ENCODE data around the gene SRF.

The SRF gene

DNA sequence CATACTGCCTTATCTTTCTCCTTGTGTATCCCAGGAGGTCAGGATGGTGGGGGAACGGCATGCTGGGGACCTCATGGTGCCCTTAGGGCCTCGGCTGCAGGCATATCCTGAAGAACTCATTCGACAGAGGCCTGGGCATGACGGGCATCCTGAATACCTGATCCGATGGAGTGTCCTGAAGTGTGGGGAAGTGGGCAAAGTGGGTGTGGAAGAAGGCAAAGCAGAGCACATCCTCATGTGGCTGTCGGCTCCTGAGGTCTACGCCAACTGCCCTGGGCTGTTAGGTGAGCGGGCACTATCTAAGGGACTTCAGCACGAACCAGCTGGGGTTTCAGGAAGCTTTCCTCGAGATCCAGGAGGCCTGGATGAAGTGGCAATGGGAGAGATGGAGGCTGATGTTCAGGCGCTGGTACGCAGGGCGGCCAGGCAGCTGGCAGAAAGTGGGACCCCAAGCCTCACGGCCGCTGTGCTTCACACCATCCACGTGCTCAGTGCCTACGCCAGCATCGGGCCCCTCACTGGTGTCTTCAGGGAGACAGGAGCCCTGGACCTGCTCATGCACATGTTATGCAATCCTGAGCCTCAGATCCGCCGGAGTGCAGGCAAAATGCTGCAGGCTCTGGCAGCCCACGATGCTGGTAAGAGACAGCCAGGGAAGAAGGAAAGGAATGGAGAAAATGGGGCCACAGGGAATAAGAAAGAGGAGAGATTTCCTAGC lies 13.4 kb downstream of the SRF start:
- no peak for DNase-seq

GRCh38 chr6:43185391-43185985 lies 14.4 kb downstream of the SRF start:
- DNase-seq = peak; percentile 43

GRCh38 chr6:43186019-43186418 lies 14.9 kb downstream of the SRF start:
- no peak for DNase-seq

DNA sequence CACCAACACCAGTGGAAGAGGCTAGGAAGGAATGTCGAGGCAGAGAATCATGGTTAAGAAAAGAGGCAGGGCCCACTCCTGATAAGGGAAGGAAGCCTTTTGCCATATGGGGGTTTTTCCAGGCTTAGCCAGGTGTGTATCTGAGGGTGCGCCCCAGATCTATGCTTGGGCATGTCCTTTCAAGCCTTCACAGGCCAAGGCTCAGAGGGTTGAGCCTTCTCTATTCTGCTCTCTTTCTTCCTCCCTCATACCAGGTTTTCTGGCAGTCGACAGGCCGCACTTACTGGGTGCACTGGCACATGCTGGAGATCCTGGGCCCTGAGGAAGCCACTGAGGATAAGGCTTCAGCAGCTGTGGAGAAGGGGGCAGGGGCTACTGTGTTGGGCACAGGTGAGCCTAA lies 15.6 kb downstream of the SRF start:
- DNase-seq = no peak

- DNase-seq = no peak
These were observed 16.8 kb downstream of the SRF start for GRCh38 chr6:43187821-43188220.

GRCh38 chr6:43188426-43188825 lies 17.4 kb downstream of the SRF start:
- no peak for DNase-seq

DNA sequence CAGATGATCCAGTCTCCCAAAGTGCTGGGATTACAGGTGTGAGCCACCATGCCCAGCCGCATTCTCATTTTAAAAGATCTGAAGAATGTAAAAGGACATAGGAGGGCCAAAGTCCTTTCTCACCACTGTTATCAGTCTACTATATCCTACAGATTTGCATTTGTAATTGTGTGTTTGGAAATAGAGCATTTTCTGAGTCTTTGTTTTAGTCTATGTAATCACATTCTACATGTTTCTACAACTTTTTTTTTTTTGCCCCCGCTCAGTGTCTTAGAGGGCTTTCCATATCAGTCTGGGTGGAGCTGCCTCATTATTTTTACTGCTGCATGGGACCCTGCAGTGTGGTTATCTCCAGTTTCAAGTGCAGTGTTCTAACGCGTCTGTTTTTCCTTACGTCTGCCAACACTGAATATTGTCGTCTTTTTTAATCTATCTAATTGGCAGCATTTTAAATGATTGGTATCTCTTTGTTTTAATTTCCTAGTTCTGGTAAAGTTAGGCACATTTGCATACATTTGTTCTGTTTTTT lies 18.8 kb downstream of the SRF start:
- DNase-seq = no peak

DNA sequence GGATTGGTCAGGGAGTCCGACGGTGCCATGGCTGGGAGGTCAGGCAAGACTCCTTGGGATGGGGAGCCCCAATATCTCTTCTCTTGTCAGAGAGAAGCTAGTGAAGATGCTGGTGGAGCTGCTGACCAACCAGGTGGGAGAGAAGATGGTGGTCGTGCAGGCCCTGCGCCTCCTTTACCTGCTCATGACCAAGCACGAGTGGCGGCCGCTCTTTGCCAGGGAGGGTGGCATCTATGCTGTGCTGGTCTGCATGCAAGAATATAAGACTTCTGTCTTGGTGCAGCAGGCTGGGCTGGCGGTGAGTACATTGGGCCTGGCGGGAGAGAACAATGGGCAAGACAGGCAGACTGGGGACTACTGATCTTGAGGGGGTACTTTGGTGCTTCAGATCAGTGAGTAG lies 21.8 kb downstream of the SRF start:
- DNase-seq = no peak

GRCh38 chr6:43193929-43194328 lies 22.9 kb downstream of the SRF start:
- no peak for DNase-seq

DNA sequence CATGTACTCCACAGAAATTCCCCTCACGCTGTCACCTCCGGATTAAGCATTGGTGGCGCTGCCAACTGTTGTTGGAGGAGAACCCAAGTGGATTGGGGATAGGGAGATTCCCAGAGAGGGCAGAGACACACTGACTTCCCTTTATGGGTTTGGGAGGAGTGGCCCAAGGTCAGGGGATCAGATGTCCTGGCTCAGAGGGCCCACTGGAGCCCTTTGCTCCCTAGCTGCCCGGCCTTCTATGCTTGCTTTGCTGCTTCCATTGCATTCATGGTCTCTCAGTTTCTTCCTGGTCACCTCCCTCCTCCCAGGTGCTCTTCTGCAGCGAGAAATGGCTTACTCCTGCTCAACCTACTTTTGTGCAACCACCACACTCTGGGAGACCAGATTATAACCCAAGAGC lies 25.3 kb downstream of the SRF start:
- DNase-seq = no peak

DNA sequence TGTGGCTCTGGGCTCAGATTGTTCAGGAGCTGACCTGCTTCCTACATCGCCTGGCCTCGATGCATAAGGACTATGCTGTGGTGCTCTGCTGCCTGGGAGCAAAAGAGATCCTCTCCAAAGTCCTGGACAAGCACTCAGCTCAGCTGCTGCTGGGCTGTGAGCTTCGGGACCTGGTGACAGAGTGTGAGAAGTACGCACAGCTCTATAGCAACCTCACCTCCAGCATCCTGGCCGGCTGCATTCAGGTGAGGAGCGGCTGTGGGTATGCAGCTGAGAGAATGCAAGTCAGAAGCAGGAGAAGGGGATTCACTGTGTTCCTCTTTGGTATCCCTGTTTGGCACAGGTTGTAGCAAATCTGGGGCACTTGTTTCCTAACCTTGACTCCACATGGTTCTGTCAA lies 28.8 kb downstream of the SRF start:
- no peak for DNase-seq

GRCh38 chr6:43200541-43200940 lies 29.5 kb downstream of the SRF start:
- DNase-seq = no peak

DNA sequence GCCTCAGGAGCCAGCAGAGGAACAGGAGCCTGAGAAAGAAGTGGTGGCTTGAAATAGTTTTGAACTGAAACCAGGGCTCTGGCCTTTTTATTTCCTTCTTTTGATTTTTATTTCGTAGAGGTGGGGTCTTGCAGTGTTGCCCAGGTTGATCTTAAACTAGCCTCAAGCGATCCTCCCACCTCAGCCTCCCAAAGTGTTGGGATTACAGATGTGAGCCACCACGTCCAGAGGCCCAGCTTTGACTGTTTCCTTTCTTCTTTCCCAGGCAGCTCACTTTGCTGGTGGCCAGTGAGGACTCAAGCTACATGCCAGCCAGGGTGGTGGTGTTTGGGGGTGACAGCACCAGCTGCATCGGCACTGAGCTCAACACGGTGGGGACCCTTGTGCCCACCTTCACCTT lies 31.4 kb downstream of the SRF start:
- DNase-seq = no peak

DNA sequence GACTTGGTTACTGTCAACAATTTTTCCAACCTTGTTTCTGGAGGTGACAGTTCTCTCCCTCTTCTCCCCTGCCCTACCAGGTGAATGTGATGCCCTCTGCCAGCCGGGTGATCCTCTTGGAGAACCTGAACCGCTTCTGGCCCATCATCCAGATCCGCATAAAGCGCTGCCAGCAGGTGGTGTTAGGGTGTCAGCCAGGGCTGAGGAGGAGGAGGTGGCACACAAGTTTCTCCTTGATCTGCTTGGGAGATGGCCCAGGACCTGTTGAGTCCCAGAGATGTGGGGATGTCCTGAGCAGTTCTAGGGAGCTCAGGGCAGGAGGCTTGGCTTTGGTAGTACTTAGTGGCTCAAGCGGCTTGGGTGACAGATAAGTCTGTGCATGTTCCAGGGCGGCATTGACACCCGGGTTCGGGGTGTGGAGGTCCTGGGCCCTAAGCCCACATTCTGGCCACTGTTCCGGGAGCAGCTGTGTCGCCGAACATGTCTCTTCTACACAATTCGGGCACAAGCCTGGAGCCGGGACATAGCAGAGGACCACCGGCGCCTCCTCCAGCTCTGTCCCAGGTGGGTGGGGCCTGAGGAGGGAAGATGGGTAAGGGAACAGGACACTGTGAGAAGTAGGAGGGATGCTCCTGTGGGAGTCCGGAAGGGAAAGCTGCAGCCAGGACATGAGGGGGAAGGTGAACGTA lies 32.1 kb downstream of the SRF start:
- DNase-seq = no peak

GRCh38 chr6:43203718-43204095 lies 32.6 kb downstream of the SRF start:
- DNase-seq = no peak

- DNase-seq = no peak
These were observed 33.4 kb downstream of the SRF start for GRCh38 chr6:43204271-43205105.

DNA sequence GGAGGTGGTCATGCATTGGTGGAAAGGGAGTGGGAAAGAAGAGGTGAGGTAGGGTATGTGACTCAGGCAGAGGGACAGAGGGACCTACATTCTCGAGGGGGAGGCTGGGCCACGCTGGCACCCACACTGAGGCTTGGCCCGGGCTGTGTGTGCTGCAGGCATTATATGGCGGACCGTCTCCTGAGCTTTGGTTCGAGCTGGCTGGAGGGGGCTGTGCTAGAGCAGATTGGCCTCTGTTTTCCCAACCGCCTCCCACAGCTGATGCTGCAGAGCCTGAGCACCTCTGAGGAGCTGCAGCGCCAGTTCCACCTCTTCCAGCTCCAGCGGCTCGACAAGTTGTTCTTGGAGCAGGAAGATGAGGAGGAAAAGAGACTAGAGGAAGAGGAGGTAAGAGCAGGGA lies 34.8 kb downstream of the SRF start:
- DNase-seq = no peak

DNA sequence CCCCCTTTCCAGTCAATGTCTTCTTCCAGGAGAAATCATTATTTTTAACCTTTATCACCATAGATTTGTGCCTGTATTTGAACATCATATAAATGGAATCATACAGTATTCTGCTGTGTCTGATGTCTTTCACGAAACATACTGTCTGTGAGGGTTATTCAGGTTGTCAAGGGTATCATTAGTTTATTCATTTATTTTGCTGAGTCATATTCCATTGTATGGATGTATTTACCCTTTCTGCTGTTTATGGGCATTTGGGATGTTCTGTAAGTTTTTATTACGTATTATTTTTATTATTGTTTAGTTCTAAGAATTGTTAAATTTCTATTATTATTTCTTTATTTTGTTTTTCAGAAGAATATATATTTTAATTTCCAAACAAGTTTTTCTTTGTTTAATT lies 36.2 kb downstream of the SRF start:
- no peak for DNase-seq

DNA sequence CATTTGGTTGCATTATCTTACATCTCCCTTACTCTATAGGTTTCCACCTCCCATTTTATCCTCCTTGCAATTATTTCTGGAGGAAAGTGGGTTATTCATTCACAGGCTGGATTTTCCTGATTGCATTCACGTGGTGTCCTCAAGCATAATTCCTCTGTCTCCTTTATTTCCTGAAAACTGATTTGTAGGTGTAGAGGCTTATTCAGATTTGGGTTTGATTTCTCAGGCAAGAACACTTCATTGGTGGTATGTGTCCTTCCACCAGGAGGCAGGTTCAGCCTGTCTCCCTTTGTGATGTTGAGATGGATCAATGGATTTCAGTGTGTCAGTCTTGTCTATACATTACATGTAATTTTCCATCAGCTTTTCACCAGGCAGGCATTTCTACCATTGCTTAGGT lies 40.9 kb downstream of the SRF start:
- no peak for DNase-seq

DNA sequence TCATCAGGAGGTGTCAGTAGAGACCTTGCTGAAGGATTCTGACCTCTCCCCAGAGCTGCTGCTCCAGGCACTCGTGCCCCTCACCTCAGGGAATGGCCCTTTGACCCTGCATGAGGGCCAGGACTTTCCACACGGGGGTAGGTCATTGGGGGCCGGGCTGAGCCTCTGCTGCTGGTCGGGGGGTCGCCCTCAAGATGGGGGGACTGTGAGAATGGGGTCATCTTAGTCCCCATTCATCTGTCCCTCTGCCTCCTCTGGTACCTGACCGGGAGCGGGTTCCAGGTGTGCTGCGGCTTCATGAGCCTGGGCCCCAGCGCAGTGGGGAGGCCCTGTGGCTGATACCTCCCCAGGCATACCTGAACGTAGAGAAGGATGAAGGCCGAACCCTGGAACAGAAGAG lies 42.4 kb downstream of the SRF start:
- DNase-seq = no peak

DNA sequence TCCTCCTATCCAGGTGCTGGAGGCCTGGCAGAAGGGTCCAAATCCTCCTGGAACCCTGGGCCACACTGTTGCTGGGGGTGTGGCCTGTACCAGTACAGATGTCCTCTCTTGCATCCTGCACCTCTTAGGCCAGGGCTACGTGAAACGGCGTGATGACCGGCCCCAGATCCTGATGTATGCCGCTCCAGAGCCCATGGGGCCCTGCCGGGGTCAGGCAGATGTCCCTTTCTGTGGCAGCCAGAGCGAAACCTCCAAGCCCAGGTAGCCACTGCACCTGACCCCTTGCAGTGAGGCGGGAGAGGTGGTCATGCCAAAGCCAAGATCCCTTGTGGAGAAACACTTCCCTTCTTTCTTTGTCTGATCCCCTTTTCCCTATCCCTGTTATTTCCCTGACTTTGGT lies 44.0 kb downstream of the SRF start:
- DNase-seq = no peak

GRCh38 chr6:43216200-43216599 lies 45.1 kb downstream of the SRF start:
- no peak for DNase-seq

- no peak for DNase-seq
These were observed 46.3 kb downstream of the SRF start for GRCh38 chr6:43217351-43217750.
